OCI-LY7 (cell line): ENCODE measurements around the gene TMEM143. TPM values are rescaled to one million over a fixed set of nuclear protein-coding genes. Genes with fewer than 3 reads are reported as not detected.

ENCODE experiments used
- BruUV-seq: library from RNA; stranded (reverse); fragments of 400-500 nt; replicated peaks from 2 replicates; lab custom pipeline; 2021; lab: Mats Ljungman, UMichigan
- CTCF ChIA-PET: fragments of 300-600 bp; sonication (Branson Sonifier 250); formaldehyde crosslinking; loops from one replicate; lab custom pipeline; 2022; ENCODE audit warnings: antibody characterized with exemption; ENCODE audit not compliant: unreplicated experiment; lab: Charles Lee
- POLR2A ChIA-PET: fragments of 300-600 bp; sonication (Branson Sonifier 250); formaldehyde crosslinking; loops from one replicate; lab custom pipeline; 2022; ENCODE audit warnings: antibody characterized with exemption; lab: Charles Lee
- DNase-seq: peaks from one replicate; pipeline ENCODE4 v3.0.0-alpha.2; 2015; ENCODE audit warnings: low spot score
- H2AFZ ChIP-seq: fragments of 200-600 bp; sonication (generic), shearing (Covaris generic); 2 replicates; pipeline ENCODE4 v1.6.1; 2014; ENCODE audit warnings: mild to moderate bottlenecking, antibody characterized with exemption, low read length, moderate library complexity
- H3K27ac ChIP-seq: fragments of 200-600 bp; sonication (generic); 2 replicates; pipeline ENCODE4 v1.5.1; 2014; ENCODE audit warnings: mixed run types, low read depth, mild to moderate bottlenecking, moderate library complexity, low read length, inconsistent platforms; ENCODE audit not compliant: poor library complexity, severe bottlenecking
- H3K36me3 ChIP-seq: fragments of 200-600 bp; sonication (generic); 2 replicates; pipeline ENCODE4 v1.6.1; 2014; ENCODE audit warnings: mild to moderate bottlenecking, antibody characterized with exemption, low read length, moderate library complexity, mixed read lengths; ENCODE audit not compliant: insufficient read depth
- H3K4me1 ChIP-seq: fragments of 200-600 bp; sonication (generic); 2 replicates; pipeline ENCODE4 v1.5.1; 2014; ENCODE audit warnings: mild to moderate bottlenecking, low read length; ENCODE audit not compliant: insufficient read depth, poor library complexity, severe bottlenecking
- H3K4me2 ChIP-seq: fragments of 200-600 bp; sonication (generic); 2 replicates; pipeline ENCODE4 v1.6.1; 2014; ENCODE audit warnings: mild to moderate bottlenecking, low read length
- H3K4me3 ChIP-seq: fragments of 200-600 bp; sonication (generic); 2 replicates; pipeline ENCODE4 v1.5.1; 2014; ENCODE audit warnings: mild to moderate bottlenecking, low read depth, low read length; ENCODE audit not compliant: poor library complexity, severe bottlenecking
- H3K79me2 ChIP-seq: fragments of 200-600 bp; sonication (generic); 2 replicates; pipeline ENCODE4 v1.6.1; 2016; ENCODE audit warnings: low read depth, mild to moderate bottlenecking, low read length, moderate library complexity, mixed read lengths; ENCODE audit not compliant: insufficient read depth
- H3K9me2 ChIP-seq: fragments of 200-600 bp; sonication (generic); 2 replicates; pipeline ENCODE4 v1.6.1; 2016; ENCODE audit warnings: mild to moderate bottlenecking, low read length, mixed read lengths; ENCODE audit not compliant: insufficient read depth
- H3K9me3 ChIP-seq: fragments of 200-600 bp; sonication (generic); 2 replicates; pipeline ENCODE4 v1.6.1; 2014; ENCODE audit warnings: mild to moderate bottlenecking, mixed run types, low read length, mixed read lengths
- H4K20me1 ChIP-seq: fragments of 200-600 bp; sonication (generic); 2 replicates; pipeline ENCODE4 v1.6.1; 2014; ENCODE audit warnings: mild to moderate bottlenecking, antibody characterized with exemption, low read length, moderate library complexity, mixed read lengths; ENCODE audit not compliant: insufficient read depth
- EZH2phosphoT487 ChIP-seq: fragments of 200-600 bp; sonication (generic); IDR thresholded peaks from 2 replicates; pipeline ENCODE4 v1.6.1; 2018; ENCODE audit warnings: low read depth, borderline replicate concordance, mild to moderate bottlenecking, mixed run types, antibody characterized with exemption, low read length, moderate library complexity, mixed read lengths
- intact Hi-C: fragments of 100-400 bp; cut with micrococcal nuclease; formaldehyde crosslinking; loops from one replicate; pipeline ENCODE4 v1.10.0; 2022; ENCODE audit not compliant: unreplicated experiment
- total RNA-seq, 2 experiments: library from RNA; depleted of rRNA in 1 of 2; stranded (reverse); fragments of >200 nt in 1 of 2; shearing (Covaris generic) in 1 of 2; gene quantifications; 2 replicates each; pipeline ENCODE4 v1.2.3, GENCODE V29; 2014 to 2022
- TF ChIP-seq, protein P1 (sequence below): fragments of 200-600 bp; sonication (generic); conservative IDR thresholded peaks from 2 replicates; pipeline ENCODE4 v1.5.1; 2014; ENCODE audit warnings: mild to moderate bottlenecking, antibody characterized with exemption, low read length, moderate library complexity, mixed read lengths

The TMEM143 gene
- total RNA-seq, 2 experiments from 2014 or later: 31.1 to 31.4 TPM

- no peak for TF ChIP-seq EZH2phosphoT487
- TF ChIP-seq, protein P1, sequence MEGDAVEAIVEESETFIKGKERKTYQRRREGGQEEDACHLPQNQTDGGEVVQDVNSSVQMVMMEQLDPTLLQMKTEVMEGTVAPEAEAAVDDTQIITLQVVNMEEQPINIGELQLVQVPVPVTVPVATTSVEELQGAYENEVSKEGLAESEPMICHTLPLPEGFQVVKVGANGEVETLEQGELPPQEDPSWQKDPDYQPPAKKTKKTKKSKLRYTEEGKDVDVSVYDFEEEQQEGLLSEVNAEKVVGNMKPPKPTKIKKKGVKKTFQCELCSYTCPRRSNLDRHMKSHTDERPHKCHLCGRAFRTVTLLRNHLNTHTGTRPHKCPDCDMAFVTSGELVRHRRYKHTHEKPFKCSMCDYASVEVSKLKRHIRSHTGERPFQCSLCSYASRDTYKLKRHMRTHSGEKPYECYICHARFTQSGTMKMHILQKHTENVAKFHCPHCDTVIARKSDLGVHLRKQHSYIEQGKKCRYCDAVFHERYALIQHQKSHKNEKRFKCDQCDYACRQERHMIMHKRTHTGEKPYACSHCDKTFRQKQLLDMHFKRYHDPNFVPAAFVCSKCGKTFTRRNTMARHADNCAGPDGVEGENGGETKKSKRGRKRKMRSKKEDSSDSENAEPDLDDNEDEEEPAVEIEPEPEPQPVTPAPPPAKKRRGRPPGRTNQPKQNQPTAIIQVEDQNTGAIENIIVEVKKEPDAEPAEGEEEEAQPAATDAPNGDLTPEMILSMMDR: peak; percentile 63
- Histone ChIP-seq H3K9me2 (no peaks in the 10 kb centered on the region), H2AFZ (peak overlapping the region; percentile 14), H3K4me1 (peaks cover 12% of the 10 kb centered on the region), H3K36me3 (no peaks in the 10 kb centered on the region), H3K9me3 (no peaks in the 10 kb centered on the region), H3K4me3 (no peak overlapping the region), H3K4me2 (no peak overlapping the region), H3K27ac (no peak overlapping the region), H4K20me1 (no peaks in the 10 kb centered on the region), H3K79me2 (no peaks in the 10 kb centered on the region)
- BruUV-seq: no TSS peak
- ChIA-PET POLR2A (interaction anchor here (0.5 to 0.6 kb wide), 2 partner anchors 178 to 182 kb away, joined by 3 read pairs; no protein-coding TSS in a partner anchor), CTCF (interaction anchor here (0.6 kb wide), 1 partner anchor 310 kb away, joined by 4 read pairs; the partner anchor contains the start of gene RPL18)
- intact Hi-C loops: loop anchor here (2.0 kb wide), 1 partner anchor 40 kb away; no protein-coding TSS in a partner anchor
- peak; percentile 33 for DNase-seq
Observed at GRCh38 chr19:48308631-48309586, 54.8 kb downstream of the TMEM143 start.

- Histone ChIP-seq H3K4me1 (peaks cover 6% of the 10 kb centered on the region), H3K9me2 (no peaks in the 10 kb centered on the region), H3K4me3 (no peak overlapping the region), H3K4me2 (no peak overlapping the region), H3K79me2 (no peaks in the 10 kb centered on the region), H4K20me1 (no peaks in the 10 kb centered on the region), H3K9me3 (no peaks in the 10 kb centered on the region), H3K27ac (no peak overlapping the region), H3K36me3 (no peaks in the 10 kb centered on the region), H2AFZ (no peak overlapping the region)
- no TSS peak for BruUV-seq
- ChIA-PET CTCF (no interaction called here), POLR2A (no interaction called here)
- intact Hi-C loops: no loop called here
- DNase-seq: no peak
- no peak for TF ChIP-seq EZH2phosphoT487
- TF ChIP-seq, protein P1: no peak
Observed at GRCh38 chr19:48303866-48304265, 59.9 kb downstream of the TMEM143 start.
